IMR-90 (cell line): Measurements from ENCODE around the gene EBLN1. TPM values are rescaled to one million over a fixed set of nuclear protein-coding genes. Genes with fewer than 3 reads are reported as not detected.

Experiments used
- ATAC-seq: fragments of 200-7000 bp; cut with Tn5 transposase; 2 replicates; pipeline ENCODE4 v1.9.1; 2020; ENCODE audit warnings: low read depth, mild to moderate bottlenecking, moderate library complexity
- BruUV-seq: library from RNA; stranded (reverse); fragments of 400-500 nt; replicated peaks from 2 replicates; lab custom pipeline; 2021; lab: Mats Ljungman, UMichigan
- CTCF ChIA-PET: fragments of 300-600 bp; formaldehyde crosslinking; extraction: SDS; loops from one replicate; lab custom pipeline; 2021; ENCODE audit warnings: antibody characterized with exemption; lab: Yijun Ruan, JAX
- POLR2A ChIA-PET: fragments of 300-600 bp; sonication (Branson Sonifier 250); formaldehyde crosslinking; loops from one replicate; lab custom pipeline; 2022; ENCODE audit warnings: antibody characterized with exemption; ENCODE audit not compliant: unreplicated experiment; lab: Charles Lee
- DNase-seq: peaks from one replicate; pipeline ENCODE4 v3.0.0; 2013
- H2AFZ ChIP-seq: replicated peaks from 2 replicates; pipeline ENCODE3; 2013; ENCODE audit warnings: low read length, mild to moderate bottlenecking; ENCODE audit not compliant: poor library complexity
- H2AK5ac ChIP-seq: 2 replicates; pipeline ENCODE4 v1.6.1; 2013; ENCODE audit warnings: low read depth, low read length, inconsistent platforms
- H2AK9ac ChIP-seq: replicated peaks from 2 replicates; pipeline ENCODE3; 2013; ENCODE audit warnings: mild to moderate bottlenecking, low read depth, low read length, moderate library complexity; ENCODE audit not compliant: poor library complexity
- H2BK120ac ChIP-seq: 2 replicates; pipeline ENCODE4 v1.6.1; 2013; ENCODE audit warnings: low read depth, low read length, inconsistent platforms
- H2BK15ac ChIP-seq: 3 replicates; pipeline ENCODE4 v1.6.1; 2013; ENCODE audit warnings: low read depth, low read length, inconsistent platforms
- H2BK20ac ChIP-seq: 2 replicates; pipeline ENCODE4 v1.6.1; 2013; ENCODE audit warnings: low read depth, mild to moderate bottlenecking, inconsistent platforms, low read length, moderate library complexity
- H2BK5ac ChIP-seq: 2 replicates; pipeline ENCODE4 v1.6.1; 2013; ENCODE audit warnings: mild to moderate bottlenecking, low read depth, low read length, inconsistent platforms; ENCODE audit not compliant: poor library complexity, severe bottlenecking
- H3K14ac ChIP-seq: replicated peaks from 2 replicates; pipeline ENCODE4 v1.6.1; 2013; ENCODE audit warnings: low read depth, low read length, inconsistent platforms
- H3K18ac ChIP-seq: 2 replicates; pipeline ENCODE4 v1.6.1; 2013; ENCODE audit warnings: low read depth, low read length, control low read depth
- H3K23ac ChIP-seq: 2 replicates; pipeline ENCODE4 v1.6.1; 2013; ENCODE audit warnings: low read depth, low read length, inconsistent platforms
- H3K27ac ChIP-seq: 2 replicates; pipeline ENCODE4 v1.5.1; 2013; ENCODE audit warnings: mild to moderate bottlenecking, control low read depth, low read length; ENCODE audit not compliant: insufficient read depth
- H3K27me3 ChIP-seq: 2 replicates; pipeline ENCODE4 v1.6.1; 2013; ENCODE audit warnings: low read length; ENCODE audit not compliant: control insufficient read depth, insufficient read depth
- H3K36me3 ChIP-seq: 2 replicates; pipeline ENCODE4 v1.6.1; 2013; ENCODE audit warnings: low read length, mixed read lengths; ENCODE audit not compliant: control insufficient read depth, insufficient read depth
- H3K4ac ChIP-seq: 2 replicates; pipeline ENCODE4 v1.6.1; 2013; ENCODE audit warnings: low read depth, low read length, inconsistent platforms
- H3K4me1 ChIP-seq: 2 replicates; pipeline ENCODE4 v1.6.1; 2013; ENCODE audit warnings: low read length, mixed read lengths; ENCODE audit not compliant: control insufficient read depth, insufficient read depth
- H3K4me2 ChIP-seq: 2 replicates; pipeline ENCODE4 v1.6.1; 2013; ENCODE audit warnings: low read depth, mild to moderate bottlenecking, control low read depth, low read length, moderate library complexity
- H3K4me3 ChIP-seq: 2 replicates; pipeline ENCODE4 v1.5.1; 2013; ENCODE audit warnings: low read depth, mild to moderate bottlenecking, control low read depth, low read length, moderate library complexity; ENCODE audit not compliant: insufficient read depth
- H3K56ac ChIP-seq: 2 replicates; pipeline ENCODE4 v1.6.1; 2013; ENCODE audit warnings: low read length, inconsistent platforms; ENCODE audit not compliant: insufficient read depth; ENCODE audit errors: extremely low read depth
- H3K79me1 ChIP-seq, 2 experiments: 2 replicates each; pipeline ENCODE4 v1.6.1; 2013; ENCODE audit warnings: low read length in 2 of 2, inconsistent platforms in 1 of 2, low read depth in 1 of 2
- H3K9ac ChIP-seq: 2 replicates; pipeline ENCODE4 v1.6.1; 2013; ENCODE audit warnings: low read depth, low read length, control low read depth
- H3K9me1 ChIP-seq: 2 replicates; pipeline ENCODE4 v1.6.1; 2013; ENCODE audit warnings: low read length, inconsistent platforms; ENCODE audit not compliant: insufficient read depth
- H3K9me3 ChIP-seq: 2 replicates; pipeline ENCODE4 v1.6.1; 2013; ENCODE audit warnings: low read length; ENCODE audit not compliant: control insufficient read depth, insufficient read depth
- H4K20me1 ChIP-seq: 2 replicates; pipeline ENCODE4 v1.6.1; 2013; ENCODE audit warnings: low read length, inconsistent platforms; ENCODE audit not compliant: insufficient read depth
- H4K5ac ChIP-seq: 2 replicates; pipeline ENCODE4 v1.6.1; 2013; ENCODE audit warnings: mild to moderate bottlenecking, low read depth, low read length, control low read depth
- H4K8ac ChIP-seq, 2 experiments: 2 replicates each; pipeline ENCODE4 v1.6.1; 2013; ENCODE audit warnings: low read depth in 2 of 2, low read length in 2 of 2, control low read depth in 1 of 2, inconsistent platforms in 1 of 2
- H4K91ac ChIP-seq: 2 replicates; pipeline ENCODE4 v1.6.1; 2013; ENCODE audit warnings: low read depth, low read length, inconsistent platforms; ENCODE audit not compliant: insufficient read depth
- BHLHE40 ChIP-seq: fragments of 150-350 bp; IDR thresholded peaks from 2 replicates; pipeline ENCODE4 v1.6.1; 2016; ENCODE audit warnings: mild to moderate bottlenecking, low read depth, low read length
- MAFK ChIP-seq: IDR thresholded peaks from 2 replicates; pipeline ENCODE4 v1.6.1; 2012; ENCODE audit warnings: low read depth, low read length, improper control_type of control experiment
- POLR2A ChIP-seq: IDR thresholded peaks from 2 replicates; pipeline ENCODE4 v1.6.1; 2012; ENCODE audit warnings: mild to moderate bottlenecking, low read depth, low read length
- RAD21 ChIP-seq: IDR thresholded peaks from 2 replicates; pipeline ENCODE4 v1.6.1; 2012; ENCODE audit warnings: low read length, improper control_type of control experiment
- RCOR1 ChIP-seq: IDR thresholded peaks from 2 replicates; pipeline ENCODE4 v1.6.1; 2012; ENCODE audit warnings: mild to moderate bottlenecking, low read length, improper control_type of control experiment; ENCODE audit not compliant: insufficient replicate concordance
- USF2 ChIP-seq: fragments of 150-350 bp; IDR thresholded peaks from 2 replicates; pipeline ENCODE4 v1.6.1; 2017; ENCODE audit warnings: mild to moderate bottlenecking, antibody characterized with exemption, low read length, low read depth
- dilution Hi-C: fragments of 300-500 bp; cut with HindIII; formaldehyde crosslinking; loops from one replicate; pipeline ENCODE4 v1.14.3; 2018; ENCODE audit warnings: low sequenced_read_pairs; ENCODE audit not compliant: unreplicated experiment
- in situ Hi-C: fragments of 300-500 bp; cut with MboI; formaldehyde crosslinking; loops from 3 replicates; pipeline ENCODE4 v1.14.3; 2019; ENCODE audit warnings: low sequenced_read_pairs, inconsistent platforms, mixed read lengths
- intact Hi-C: fragments of 100-400 bp; cut with micrococcal nuclease; formaldehyde crosslinking; loops from 2 replicates; pipeline ENCODE4 v1.10.0; 2022
- polyA plus RNA-seq, 3 experiments: library from polyadenylated mRNA; depleted of rRNA; stranded (reverse); fragments of >200 nt; gene quantifications; 2 replicates each; pipeline ENCODE4 v1.2.3, GENCODE V29; 2012; ENCODE audit warnings: low replicate concordance in 1 of 3
- total RNA-seq: library from RNA; depleted of rRNA; stranded (reverse); fragments of >200 nt; gene quantifications from 2 replicates; pipeline ENCODE4 v1.2.3, GENCODE V29; 2012

The EBLN1 gene
- total and polyA plus RNA-seq, 2 of the 4 experiments (the other 2 are of a cell fraction), result not detected

- TF ChIP-seq MAFK (no peak), POLR2A (no peak), RCOR1 (no peak), USF2 (no peak), BHLHE40 (no peak), RAD21 (no peak)
- Histone ChIP-seq H2BK5ac (no peak overlapping the region), H2AK5ac (no peak overlapping the region), H3K79me1 (no peaks in the 10 kb centered on the region), H3K14ac (no peak overlapping the region), H3K4me1 (no peaks in the 10 kb centered on the region), H3K27ac (no peak overlapping the region), H3K9ac (no peak overlapping the region), H2BK20ac (no peak overlapping the region), H3K4me2 (no peak overlapping the region), H4K8ac (no peak overlapping the region), H2BK15ac (no peak overlapping the region), H4K20me1 (no peaks in the 10 kb centered on the region), H4K5ac (no peak overlapping the region), H3K27me3 (no peaks in the 10 kb centered on the region), H3K9me1 (no peaks in the 10 kb centered on the region), H3K4ac (no peak overlapping the region), H3K56ac (no peak overlapping the region), H2BK120ac (no peak overlapping the region), H3K23ac (no peak overlapping the region), H3K4me3 (no peak overlapping the region), H4K91ac (no peak overlapping the region), H3K36me3 (no peaks in the 10 kb centered on the region), H2AK9ac (no peak overlapping the region), H3K9me3 (no peaks in the 10 kb centered on the region), H3K18ac (no peak overlapping the region), H2AFZ (no peak overlapping the region)
- intact Hi-C loops (no loop called here), dilution Hi-C loops (no loop called here), in situ Hi-C loops (no loop called here)
- ATAC-seq, result no peak
- DNase-seq, result no peak
- CTCF ChIA-PET, result no interaction called here
- POLR2A ChIA-PET, result no interaction called here
- BruUV-seq, result no TSS peak
Observed at GRCh38 chr10:22174442-22174841, 43.4 kb downstream of the EBLN1 start.
